Activated CD4-positive, alpha-beta T cell treated with anti-CD3 and anti-CD28 coated beads for 36 hours (primary cell): ENCODE results near the gene HOMER3. TPM values are rescaled to one million over a fixed set of nuclear protein-coding genes. Genes with fewer than 3 reads are reported as not detected.
"Not testable (repeated sequence)": the region's sequence is repeated elsewhere in the genome, so short reads cannot be mapped to it uniquely, and the experiment has no call there.

Experiments used
- ATAC-seq: fragments of 200-7000 bp; cut with Tn5 transposase; one replicate; pipeline ENCODE4 v1.10.0; 2021; ENCODE audit warnings: mild to moderate bottlenecking, moderate library complexity
- CTCF ChIA-PET: fragments of 350-600 bp; sonication (Branson Sonifier 250); formaldehyde crosslinking; loops from one replicate; lab custom pipeline; 2021; ENCODE audit warnings: antibody characterized with exemption; lab: Charles Lee
- POLR2A ChIA-PET: fragments of 350-600 bp; sonication (Branson Sonifier 250); formaldehyde crosslinking; loops from one replicate; lab custom pipeline; 2021; ENCODE audit warnings: antibody characterized with exemption, inconsistent platforms; lab: Charles Lee
- DNase-seq: peaks from one replicate; pipeline ENCODE4 v3.0.0-alpha.2; 2020
- H3K27ac Mint-ChIP-seq: one replicate; pipeline ENCODE4 v1.8.0; 2021; ENCODE audit warnings: mixed read lengths
- H3K27me3 Mint-ChIP-seq: one replicate; pipeline ENCODE4 v1.8.0; 2021; ENCODE audit warnings: mixed read lengths
- H3K36me3 Mint-ChIP-seq: one replicate; pipeline ENCODE4 v1.8.0; 2021; ENCODE audit warnings: low read depth, mixed read lengths
- H3K4me1 Mint-ChIP-seq: one replicate; pipeline ENCODE4 v1.8.0; 2021; ENCODE audit warnings: mixed read lengths
- H3K4me3 Mint-ChIP-seq: one replicate; pipeline ENCODE4 v1.8.0; 2021; ENCODE audit warnings: mild to moderate bottlenecking, moderate library complexity, mixed read lengths
- H3K9me3 Mint-ChIP-seq: one replicate; pipeline ENCODE4 v1.8.0; 2021; ENCODE audit warnings: low read depth, mixed read lengths
- intact Hi-C, 2 experiments: fragments of 100-400 bp; cut with DNase I in 1 of 2; cut with micrococcal nuclease in 1 of 2; formaldehyde crosslinking; loops; one replicate each; pipeline versions ENCODE4 v1.14.2 to v1.15.1; 2022 to 2024; cut with DNase I, micrococcal nuclease
- total RNA-seq, 2 experiments: library from RNA; stranded (reverse); gene quantifications; one replicate each; pipeline ENCODE4 v1.2.3, GENCODE V29; 2021

Gene HOMER3
- total RNA-seq, 2 experiments from 2014 or later, result 0.46 to 0.62 TPM

- intact Hi-C loops, result no loop called here
- no peak overlapping the region for H3K27ac Mint-ChIP-seq
- ATAC-seq, result no peak
- ChIA-PET POLR2A (no interaction called here), CTCF (no interaction called here)
- no peaks in the 10 kb centered on the region for H3K4me1 Mint-ChIP-seq
- no peaks in the 10 kb centered on the region for H3K27me3 Mint-ChIP-seq
- no peak overlapping the region for H3K4me3 Mint-ChIP-seq
- no peaks in the 10 kb centered on the region for H3K9me3 Mint-ChIP-seq
- H3K36me3 Mint-ChIP-seq, result peaks cover 11% of the 10 kb centered on the region
- DNase-seq, result no peak
These were observed 34.2 kb downstream of the HOMER3 start for GRCh38 chr19:18906605-18907519.

GRCh38 chr19:18905513-18906236 is 35.3 kb downstream of the HOMER3 start:
- Mint-ChIP-seq H3K27me3 (no peaks in the 10 kb centered on the region), H3K27ac (no peak overlapping the region), H3K36me3 (peaks cover 19% of the 10 kb centered on the region), H3K4me1 (no peaks in the 10 kb centered on the region), H3K4me3 (no peak overlapping the region), H3K9me3 (no peaks in the 10 kb centered on the region)
- intact Hi-C loops, result no loop called here
- ChIA-PET CTCF (no interaction called here), POLR2A (no interaction called here)
- no peak for DNase-seq
- ATAC-seq, result no peak

- Mint-ChIP-seq H3K4me3 (no peak overlapping the region), H3K27me3 (no peaks in the 10 kb centered on the region), H3K27ac (no peak overlapping the region), H3K36me3 (peaks cover 21% of the 10 kb centered on the region), H3K9me3 (no peaks in the 10 kb centered on the region), H3K4me1 (no peaks in the 10 kb centered on the region)
- ATAC-seq (no peak), DNase-seq (no peak)
- POLR2A ChIA-PET, result no interaction called here
- CTCF ChIA-PET, result no interaction called here
- intact Hi-C loops, result no loop called here
These were observed 36.0 kb downstream of the HOMER3 start for GRCh38 chr19:18905058-18905456.

- Mint-ChIP-seq H3K9me3 (no peaks in the 10 kb centered on the region), H3K4me3 (no peak overlapping the region), H3K27ac (no peak overlapping the region), H3K36me3 (peaks cover 23% of the 10 kb centered on the region), H3K4me1 (no peaks in the 10 kb centered on the region), H3K27me3 (no peaks in the 10 kb centered on the region)
- intact Hi-C loops, result no loop called here
- ATAC-seq (no peak), DNase-seq (no peak)
- POLR2A ChIA-PET, result no interaction called here
- CTCF ChIA-PET, result no interaction called here
These were observed 36.5 kb downstream of the HOMER3 start for GRCh38 chr19:18904334-18905057.

GRCh38 chr19:18903156-18904037 is 37.6 kb downstream of the HOMER3 start:
- ChIA-PET POLR2A (no interaction called here), CTCF (no interaction called here)
- H3K9me3 Mint-ChIP-seq, result no peaks in the 10 kb centered on the region
- no peaks in the 10 kb centered on the region for H3K4me1 Mint-ChIP-seq
- H3K27me3 Mint-ChIP-seq, result no peaks in the 10 kb centered on the region
- ATAC-seq (no peak), DNase-seq (no peak)
- H3K4me3 Mint-ChIP-seq, result no peak overlapping the region
- peaks cover 23% of the 10 kb centered on the region for H3K36me3 Mint-ChIP-seq
- no peak overlapping the region for H3K27ac Mint-ChIP-seq
- intact Hi-C loops, result no loop called here

GRCh38 chr19:18902519-18902918 is 38.5 kb downstream of the HOMER3 start:
- peaks cover 23% of the 10 kb centered on the region for H3K36me3 Mint-ChIP-seq
- ATAC-seq, H3K4me3 Mint-ChIP-seq, intact Hi-C loops, H3K9me3 Mint-ChIP-seq, CTCF ChIA-PET, H3K4me1 Mint-ChIP-seq, H3K27me3 Mint-ChIP-seq, H3K27ac Mint-ChIP-seq, POLR2A ChIA-PET, DNase-seq: not testable (repeated sequence)

- H3K4me1 Mint-ChIP-seq, result peaks cover under 1% of the 10 kb centered on the region
- no peak overlapping the region for H3K4me3 Mint-ChIP-seq
- POLR2A ChIA-PET, result no interaction called here
- no peak for DNase-seq
- H3K27ac Mint-ChIP-seq, result no peak overlapping the region
- peaks cover 23% of the 10 kb centered on the region for H3K36me3 Mint-ChIP-seq
- peaks cover 12% of the 10 kb centered on the region for H3K27me3 Mint-ChIP-seq
- ATAC-seq, result no peak
- H3K9me3 Mint-ChIP-seq, result no peaks in the 10 kb centered on the region
- CTCF ChIA-PET, result no interaction called here
- intact Hi-C loops, result no loop called here
These were observed 39.5 kb downstream of the HOMER3 start for GRCh38 chr19:18901491-18901890.

GRCh38 chr19:18900700-18901481 is 40.1 kb downstream of the HOMER3 start:
- POLR2A ChIA-PET, result no interaction called here
- intact Hi-C loops, result no loop called here
- peaks cover 2% of the 10 kb centered on the region for H3K4me1 Mint-ChIP-seq
- no peak for ATAC-seq
- no peaks in the 10 kb centered on the region for H3K9me3 Mint-ChIP-seq
- H3K27ac Mint-ChIP-seq, result no peak overlapping the region
- DNase-seq, result no peak
- H3K36me3 Mint-ChIP-seq, result peaks cover 20% of the 10 kb centered on the region
- no peak overlapping the region for H3K4me3 Mint-ChIP-seq
- CTCF ChIA-PET, result no interaction called here
- peaks cover 14% of the 10 kb centered on the region for H3K27me3 Mint-ChIP-seq

GRCh38 chr19:18899624-18900560 is 41.1 kb downstream of the HOMER3 start:
- Mint-ChIP-seq H3K27ac (no peak overlapping the region), H3K4me1 (peaks cover 4% of the 10 kb centered on the region), H3K9me3 (no peaks in the 10 kb centered on the region), H3K4me3 (no peak overlapping the region), H3K27me3 (peaks cover 15% of the 10 kb centered on the region), H3K36me3 (peaks cover 16% of the 10 kb centered on the region)
- intact Hi-C loops, result no loop called here
- POLR2A ChIA-PET, result no interaction called here
- ATAC-seq (no peak), DNase-seq (no peak)
- CTCF ChIA-PET, result interaction anchor here (1.2 kb wide), 1 partner anchor 20 kb away, joined by 3 read pairs; the partner anchor contains the start of genes COPE and DDX49
